ENCODE measurements around the gene SMIM32. TPM values are rescaled to one million over a fixed set of nuclear protein-coding genes. Genes with fewer than 3 reads are reported as not detected.

Gene SMIM32
- total RNA-seq, 1 donor from 2014 or later, result 0.22 TPM

GRCh38 chr5:136235321-136235720 lies 42.4 kb upstream of the SMIM32 start:
- no peaks in the 10 kb centered on the region for H3K36me3 Mint-ChIP-seq
- no peak overlapping the region for H3K4me3 Mint-ChIP-seq
- peaks cover 8% of the 10 kb centered on the region for H3K27me3 Mint-ChIP-seq (ENCODE audit: low read depth)
- H3K9me3 Mint-ChIP-seq, result no peaks in the 10 kb centered on the region
- no peak overlapping the region for H3K27ac Mint-ChIP-seq
- DNase-seq (ENCODE audit: low spot score in 2 of 2, unreplicated experiment in 2 of 2), result no peak
- H3K4me1 Mint-ChIP-seq, result peaks cover 10% of the 10 kb centered on the region
- TF ChIP-seq, protein P1, sequence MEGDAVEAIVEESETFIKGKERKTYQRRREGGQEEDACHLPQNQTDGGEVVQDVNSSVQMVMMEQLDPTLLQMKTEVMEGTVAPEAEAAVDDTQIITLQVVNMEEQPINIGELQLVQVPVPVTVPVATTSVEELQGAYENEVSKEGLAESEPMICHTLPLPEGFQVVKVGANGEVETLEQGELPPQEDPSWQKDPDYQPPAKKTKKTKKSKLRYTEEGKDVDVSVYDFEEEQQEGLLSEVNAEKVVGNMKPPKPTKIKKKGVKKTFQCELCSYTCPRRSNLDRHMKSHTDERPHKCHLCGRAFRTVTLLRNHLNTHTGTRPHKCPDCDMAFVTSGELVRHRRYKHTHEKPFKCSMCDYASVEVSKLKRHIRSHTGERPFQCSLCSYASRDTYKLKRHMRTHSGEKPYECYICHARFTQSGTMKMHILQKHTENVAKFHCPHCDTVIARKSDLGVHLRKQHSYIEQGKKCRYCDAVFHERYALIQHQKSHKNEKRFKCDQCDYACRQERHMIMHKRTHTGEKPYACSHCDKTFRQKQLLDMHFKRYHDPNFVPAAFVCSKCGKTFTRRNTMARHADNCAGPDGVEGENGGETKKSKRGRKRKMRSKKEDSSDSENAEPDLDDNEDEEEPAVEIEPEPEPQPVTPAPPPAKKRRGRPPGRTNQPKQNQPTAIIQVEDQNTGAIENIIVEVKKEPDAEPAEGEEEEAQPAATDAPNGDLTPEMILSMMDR (IDR thresholded peaks at IDR 0.05; ENCODE audit: unreplicated experiment), result no peak

GRCh38 chr5:136232316-136232715 lies 39.4 kb upstream of the SMIM32 start:
- no peak for DNase-seq (ENCODE audit: low spot score in 2 of 2, unreplicated experiment in 2 of 2)
- H3K4me3 Mint-ChIP-seq, result no peak overlapping the region
- H3K27me3 Mint-ChIP-seq (ENCODE audit: low read depth), result peaks cover 33% of the 10 kb centered on the region

DNA sequence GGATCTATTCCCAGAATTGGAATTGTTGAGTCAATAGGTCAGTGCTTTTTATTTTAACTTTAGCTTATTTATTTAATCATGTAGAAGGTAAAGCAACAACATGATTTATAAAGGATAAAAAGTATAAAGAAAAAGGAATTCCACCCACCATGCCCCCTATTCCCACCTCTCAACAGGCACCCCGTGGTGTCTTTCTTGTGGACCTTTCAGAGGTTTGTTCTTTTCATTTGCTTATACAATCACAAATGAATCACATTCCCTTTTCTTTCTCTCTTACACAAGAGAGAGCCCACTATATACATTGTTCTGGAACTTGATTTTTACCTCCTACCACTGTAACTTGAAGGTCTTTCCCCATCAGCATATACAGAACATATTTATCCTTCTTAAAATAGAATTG lies 37.2 kb upstream of the SMIM32 start:
- Mint-ChIP-seq H3K4me3 (no peak overlapping the region), H3K4me1 (no peaks in the 10 kb centered on the region), H3K27me3 (ENCODE audit: low read depth) (peaks cover 43% of the 10 kb centered on the region), H3K27ac (no peak overlapping the region), H3K36me3 (no peaks in the 10 kb centered on the region), H3K9me3 (no peaks in the 10 kb centered on the region)
- TF ChIP-seq, protein P1 (IDR thresholded peaks at IDR 0.05; ENCODE audit: unreplicated experiment), result no peak
- no peak for DNase-seq (ENCODE audit: low spot score in 2 of 2, unreplicated experiment in 2 of 2)

More at GRCh38 chr5:136232316-136232715, 39.4 kb upstream of the SMIM32 start:
- Mint-ChIP-seq H3K27ac (no peak overlapping the region), H3K4me1 (peaks cover 10% of the 10 kb centered on the region), H3K36me3 (no peaks in the 10 kb centered on the region), H3K9me3 (no peaks in the 10 kb centered on the region)
- TF ChIP-seq, protein P1 (IDR thresholded peaks at IDR 0.05; ENCODE audit: unreplicated experiment), result no peak

DNA sequence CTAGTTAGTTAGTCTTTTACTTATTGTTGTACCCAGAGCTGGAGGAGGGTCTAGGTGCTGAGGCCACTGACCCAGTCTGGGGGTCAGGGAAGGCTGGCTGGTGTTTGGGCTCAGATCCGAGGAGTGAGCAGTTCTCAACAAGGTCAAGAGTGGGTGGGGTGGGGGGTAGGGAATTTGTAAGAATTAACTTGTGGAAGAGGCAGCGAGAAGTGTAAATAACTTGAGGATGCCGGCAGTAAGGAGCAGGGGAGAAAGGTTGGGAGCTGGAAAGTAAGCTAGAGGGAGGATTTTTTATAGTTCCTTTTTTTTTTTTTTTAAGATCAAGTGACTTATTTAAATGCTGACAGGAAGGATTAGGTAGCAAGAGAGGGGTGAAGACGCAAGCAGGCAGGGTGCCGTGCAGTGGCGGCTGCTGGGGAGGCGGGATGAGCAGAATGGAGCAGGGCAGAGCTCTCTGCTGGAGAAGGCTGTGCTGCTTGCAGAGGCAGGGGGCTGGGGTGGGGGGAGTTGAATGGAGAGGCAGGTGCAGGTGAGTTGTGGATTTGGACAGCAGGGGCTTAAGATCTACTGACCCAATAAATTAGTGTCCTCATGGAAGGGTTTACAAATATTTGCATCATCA lies 35.3 kb upstream of the SMIM32 start:
- Mint-ChIP-seq H3K4me1 (no peaks in the 10 kb centered on the region), H3K27me3 (ENCODE audit: low read depth) (peaks cover 58% of the 10 kb centered on the region), H3K9me3 (no peaks in the 10 kb centered on the region), H3K4me3 (no peak overlapping the region), H3K36me3 (no peaks in the 10 kb centered on the region), H3K27ac (no peak overlapping the region)
- TF ChIP-seq, protein P1 (IDR thresholded peaks at IDR 0.05; ENCODE audit: unreplicated experiment), result no peak
- no peak for DNase-seq (ENCODE audit: low spot score in 2 of 2, unreplicated experiment in 2 of 2)

- Mint-ChIP-seq H3K27ac (no peak overlapping the region), H3K4me1 (no peaks in the 10 kb centered on the region), H3K27me3 (ENCODE audit: low read depth) (peaks cover 59% of the 10 kb centered on the region)
Measured at GRCh38 chr5:136226401-136226800, 33.4 kb upstream of the SMIM32 start.

More at GRCh38 chr5:136226401-136226800, 33.4 kb upstream of the SMIM32 start:
- H3K9me3 Mint-ChIP-seq, result no peaks in the 10 kb centered on the region
- TF ChIP-seq, protein P1 (IDR thresholded peaks at IDR 0.05; ENCODE audit: unreplicated experiment), result no peak
- H3K4me3 Mint-ChIP-seq, result no peak overlapping the region
- DNase-seq (ENCODE audit: low spot score in 2 of 2, unreplicated experiment in 2 of 2), result no peak
- no peaks in the 10 kb centered on the region for H3K36me3 Mint-ChIP-seq

All from mesothelial cell of epicardium (in vitro differentiated cells).